DMS114 treated with DMSO at 0.1 percent for 48 hours (cell line): ENCODE measurements around the gene PDZK1IP1.

Experiments used
- DNase-seq: peaks from one replicate; lab custom pipeline; 2025; ENCODE audit not compliant: unreplicated experiment; lab: John Stamatoyannopoulos, UW

PDZK1IP1 gene, protein sequence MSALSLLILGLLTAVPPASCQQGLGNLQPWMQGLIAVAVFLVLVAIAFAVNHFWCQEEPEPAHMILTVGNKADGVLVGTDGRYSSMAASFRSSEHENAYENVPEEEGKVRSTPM

DNA sequence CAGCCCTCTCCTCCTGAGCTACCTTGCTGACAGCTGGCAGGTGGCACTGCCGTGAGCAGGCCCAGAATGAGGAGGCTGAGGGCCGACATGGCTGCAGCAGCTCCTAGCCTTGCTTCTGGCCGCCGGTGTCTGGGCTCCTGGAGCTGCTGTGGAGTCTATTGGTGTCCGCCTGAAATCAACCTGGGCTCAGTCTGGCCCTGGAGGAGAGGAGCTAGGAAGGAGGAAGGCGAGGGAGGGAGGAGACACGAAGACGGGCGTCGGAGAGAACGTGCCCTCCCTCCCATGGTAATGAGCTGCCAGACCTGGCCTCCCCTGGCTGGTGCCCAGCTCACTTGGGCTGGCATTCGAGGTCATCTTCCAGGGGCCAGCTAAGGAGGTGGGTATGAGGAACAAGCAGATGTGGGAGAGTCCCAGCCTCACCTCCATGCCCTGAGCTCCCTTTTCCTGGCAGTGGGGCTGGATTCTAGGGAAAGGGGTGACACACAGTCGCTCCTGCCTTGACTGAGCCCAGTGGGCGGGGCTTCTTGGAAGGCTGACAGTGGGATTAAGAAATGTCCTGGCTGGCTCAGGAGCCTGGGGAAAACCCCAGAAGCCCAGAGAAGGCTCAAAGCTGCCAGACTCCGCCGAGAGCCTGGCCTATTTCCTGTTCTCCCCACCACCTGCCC lies at the start of gene PDZK1IP1:
PDZK1IP1 (minus strand) TSS at position 193 of the 665 bp plus-strand sequence; CDS start at position 89, 104 bp downstream.
- DNase-seq = no peak

DNA sequence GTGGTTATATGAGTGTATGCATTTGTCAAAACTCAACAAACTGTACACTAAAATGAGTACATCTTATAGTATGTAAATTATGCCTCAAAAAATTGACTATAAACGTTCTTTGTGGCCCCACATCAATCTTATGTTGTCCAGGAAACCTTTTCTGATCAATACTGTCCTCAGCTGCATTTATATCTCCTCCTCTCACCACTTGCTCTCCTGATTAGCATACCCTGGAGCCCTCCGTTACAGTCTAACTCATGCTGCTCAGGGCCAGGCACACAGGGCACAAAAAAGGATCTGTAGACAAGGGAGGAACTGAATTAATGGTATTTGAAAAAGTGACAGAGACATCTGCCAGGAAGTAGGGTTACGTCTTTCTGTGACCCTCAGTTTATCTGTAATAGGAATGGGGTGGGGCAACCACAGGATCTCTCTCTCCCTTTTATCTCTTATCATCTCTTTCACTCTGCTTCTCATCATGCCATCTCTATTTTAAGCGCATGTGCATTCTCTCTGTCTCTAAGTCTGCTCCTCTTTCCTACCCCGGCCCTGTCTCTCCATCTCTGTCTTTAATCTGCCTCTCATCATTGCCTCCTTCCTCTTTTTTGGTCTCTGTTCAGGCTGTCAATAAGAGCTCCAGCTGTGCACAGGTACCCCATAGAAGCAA lies 49.2 kb upstream of the PDZK1IP1 start:
- DNase-seq = no peak

DNA sequence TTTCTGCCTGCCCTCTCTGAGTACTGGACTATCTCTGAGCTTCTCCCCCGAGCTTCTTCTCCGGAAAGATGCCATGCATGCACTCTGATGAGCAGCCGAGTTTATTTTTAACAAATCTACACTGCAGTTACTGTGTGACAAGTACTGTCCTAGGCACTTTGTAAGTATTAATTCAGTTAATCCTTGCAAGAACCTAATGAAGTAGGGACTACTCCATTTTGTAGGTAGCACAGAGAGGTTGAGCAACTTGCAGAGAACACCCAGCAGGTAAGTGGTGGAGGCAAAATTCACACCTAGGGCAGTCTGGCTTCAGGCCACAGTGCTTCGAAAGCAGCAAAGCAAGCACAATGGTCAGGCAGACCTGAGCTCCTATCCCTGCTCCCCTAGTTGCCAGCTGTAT lies 46.0 kb upstream of the PDZK1IP1 start:
- DNase-seq = no peak

DNA sequence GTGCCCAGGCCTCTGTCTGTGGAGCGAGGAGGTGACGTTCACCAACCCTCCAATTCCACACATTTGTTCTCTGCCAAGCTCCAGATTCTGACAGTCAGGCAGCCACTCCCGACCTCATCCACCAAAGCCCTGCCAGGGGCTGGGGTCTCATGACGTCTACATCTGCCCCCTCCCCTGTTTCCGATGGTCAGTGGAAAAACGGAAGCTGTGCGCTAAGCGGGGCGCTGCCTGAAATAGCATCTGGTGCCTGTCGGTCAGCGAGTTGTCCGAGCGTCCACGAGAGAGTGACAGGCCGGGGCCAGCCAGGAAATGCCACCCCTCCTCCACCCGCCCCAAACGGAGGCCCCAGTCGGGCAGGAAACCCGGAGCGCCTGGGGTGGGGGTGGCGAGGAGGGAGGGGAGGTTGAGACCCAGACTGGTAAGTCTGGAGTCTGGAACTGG lies 45.4 kb upstream of the PDZK1IP1 start:
- no peak for DNase-seq

DNA sequence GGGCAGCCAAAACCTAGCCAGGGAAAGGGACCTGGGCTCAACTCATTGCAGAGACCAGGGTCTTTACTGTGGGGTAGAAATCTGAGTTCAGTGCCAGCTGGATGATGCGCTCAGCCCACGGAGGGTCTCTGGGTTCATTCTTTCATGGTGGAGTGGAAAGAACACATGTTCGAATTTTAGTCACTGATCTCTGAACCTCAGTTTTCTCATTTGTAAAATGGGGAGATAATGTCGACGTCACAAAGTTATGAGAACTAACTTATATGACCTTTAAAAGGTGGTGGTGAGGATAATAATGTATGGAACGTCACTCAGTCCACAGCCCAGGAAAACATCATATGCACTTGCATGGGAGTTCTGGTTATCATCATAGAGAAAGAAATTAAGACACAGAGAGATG lies 43.4 kb upstream of the PDZK1IP1 start:
- DNase-seq = no peak

DNA sequence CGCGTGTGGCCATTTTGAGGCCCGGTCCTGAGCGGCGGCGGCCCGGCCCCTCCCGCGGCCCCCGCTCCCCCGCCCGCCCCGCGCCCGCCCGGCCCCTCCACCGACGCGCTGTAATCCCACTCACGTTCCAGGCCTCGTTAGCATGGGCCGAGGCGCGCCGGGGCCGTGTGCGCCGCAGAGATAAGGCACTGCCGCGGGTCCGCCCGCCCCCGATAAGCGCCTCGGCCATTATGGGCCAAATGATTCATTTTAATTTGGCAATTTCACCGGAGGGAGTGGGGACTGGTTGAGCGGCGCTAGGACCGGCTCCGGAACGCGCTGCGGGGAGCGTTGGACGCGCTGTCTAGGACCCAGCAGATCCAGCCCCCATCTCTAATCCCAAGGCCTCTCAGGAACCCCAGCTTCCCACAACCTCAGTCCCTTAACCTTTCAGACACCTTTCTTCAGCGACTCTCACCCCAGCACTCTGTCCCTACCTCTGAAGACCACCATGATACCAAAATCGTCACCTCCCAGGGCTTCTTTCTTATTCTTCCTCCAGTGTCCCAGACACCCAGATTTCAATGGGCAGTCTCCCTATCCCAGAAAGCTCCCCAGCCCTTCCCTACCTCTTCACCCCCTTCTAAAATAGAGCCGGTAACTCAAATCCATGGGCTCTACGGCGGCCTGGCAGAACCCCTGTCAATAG lies 42.5 kb upstream of the PDZK1IP1 start, which contains the start of gene TAL1:
TAL1 (minus strand) TSS at position 39 of the 688 bp plus-strand sequence. CDS start 6,337 bp downstream, outside the sequence.
- no peak for DNase-seq

DNA sequence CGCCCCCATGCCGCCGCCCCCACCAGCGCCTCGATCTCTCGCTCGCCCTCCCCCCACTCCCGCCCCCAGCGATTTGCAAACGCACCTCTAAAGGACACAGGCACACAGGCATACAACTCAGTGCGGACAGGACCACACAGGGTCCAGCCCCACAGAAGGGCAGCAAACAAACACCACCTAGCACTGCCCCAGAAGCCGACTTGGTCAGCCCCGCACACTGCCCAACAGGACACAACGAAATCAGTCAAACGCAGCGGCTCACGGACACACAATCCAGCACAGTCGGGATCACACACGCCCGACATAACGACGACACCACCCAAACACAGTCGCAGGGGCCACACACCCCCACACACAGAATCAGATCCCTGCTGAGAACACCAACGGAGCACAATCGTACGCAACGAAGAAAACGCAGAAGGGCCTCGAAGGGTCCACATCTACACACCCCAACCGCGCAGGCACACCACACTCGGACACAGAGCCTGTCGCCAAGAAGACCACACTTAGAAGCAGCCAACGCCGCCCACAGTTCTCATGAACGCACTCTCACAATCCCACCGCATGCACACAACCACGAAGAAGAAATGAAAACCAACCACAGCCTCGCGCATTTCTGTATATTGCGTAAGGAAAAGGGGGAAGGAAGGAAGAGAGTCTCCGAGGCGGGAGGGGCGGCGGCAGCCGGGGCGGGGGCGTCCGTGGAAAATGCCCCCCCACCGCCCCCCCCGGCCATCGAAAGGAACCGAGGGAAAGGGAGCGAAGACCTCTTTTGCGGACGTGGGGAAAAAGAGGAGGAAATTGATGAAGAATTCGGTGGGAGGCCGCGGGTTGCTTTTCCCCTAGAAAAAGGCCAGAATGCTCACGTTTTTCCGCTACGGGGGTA lies 41.7 kb upstream of the PDZK1IP1 start:
- peak; percentile 36 for DNase-seq

DNA sequence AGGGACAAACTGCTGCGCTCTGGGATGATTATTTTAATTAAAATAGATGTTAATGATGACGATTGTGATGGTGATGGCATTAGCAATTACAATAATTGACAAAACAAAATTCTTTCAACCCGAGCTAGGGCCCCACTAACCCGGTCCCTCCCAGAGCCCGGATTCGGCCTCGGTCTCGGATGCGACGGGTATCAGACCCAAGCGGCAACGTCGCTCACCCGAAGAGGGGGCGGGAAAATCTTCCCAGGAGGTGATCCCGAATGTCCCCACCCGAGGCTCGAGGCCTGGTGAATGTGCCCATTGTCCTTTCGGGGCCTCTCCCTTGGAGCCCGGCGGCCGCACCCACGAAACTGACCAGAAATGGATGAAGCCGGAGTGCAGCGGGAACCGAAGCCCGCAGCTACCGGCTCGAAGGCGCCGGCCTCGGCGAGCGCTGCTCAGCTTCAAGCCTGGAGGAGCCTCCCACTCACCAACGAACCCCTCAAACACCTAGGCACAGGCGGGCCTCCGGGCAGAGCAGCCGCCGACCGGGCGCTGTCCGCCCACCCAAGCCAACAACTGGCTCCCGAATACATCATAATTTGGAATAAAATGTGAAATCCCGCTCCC lies 41.0 kb upstream of the PDZK1IP1 start:
- DNase-seq = no peak

DNA sequence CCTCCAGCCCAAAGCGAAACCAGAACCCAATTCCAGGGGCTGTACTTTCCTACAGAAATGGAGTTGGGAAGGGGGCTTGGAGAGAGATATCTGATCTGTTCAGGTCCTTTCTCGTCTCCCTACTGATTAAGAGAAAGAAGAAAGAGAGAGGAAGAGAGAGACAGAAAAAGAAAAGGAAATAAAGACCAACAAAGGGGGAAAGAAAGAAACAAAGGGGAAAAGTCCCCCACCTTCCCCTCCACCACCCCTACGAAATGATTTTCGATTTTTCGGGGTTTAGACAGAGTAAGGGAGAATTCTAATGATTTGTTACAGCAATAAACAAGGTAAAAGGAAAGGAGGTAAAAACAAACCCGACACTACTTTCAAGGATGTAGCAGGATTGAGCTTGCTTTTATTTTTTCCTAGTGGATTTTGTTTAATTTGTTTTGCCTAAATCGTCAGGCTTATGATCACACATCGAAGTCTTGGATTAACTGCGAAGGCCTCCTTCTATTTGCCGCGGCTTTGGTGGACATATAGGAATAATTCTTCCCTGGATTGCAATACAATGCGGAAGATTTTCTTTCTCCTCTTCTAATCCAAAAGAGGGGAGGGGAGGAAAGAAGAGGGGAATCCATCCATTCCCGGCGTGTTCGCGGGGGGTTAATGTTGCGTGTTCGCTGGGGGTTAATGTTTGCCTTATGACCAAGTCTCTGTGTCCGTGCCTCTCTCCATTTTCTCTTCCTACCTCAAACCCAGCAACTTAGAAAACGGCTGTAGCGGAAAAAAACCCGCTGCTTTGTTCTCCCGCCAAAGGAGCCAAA lies 40.3 kb upstream of the PDZK1IP1 start:
- no peak for DNase-seq

DNA sequence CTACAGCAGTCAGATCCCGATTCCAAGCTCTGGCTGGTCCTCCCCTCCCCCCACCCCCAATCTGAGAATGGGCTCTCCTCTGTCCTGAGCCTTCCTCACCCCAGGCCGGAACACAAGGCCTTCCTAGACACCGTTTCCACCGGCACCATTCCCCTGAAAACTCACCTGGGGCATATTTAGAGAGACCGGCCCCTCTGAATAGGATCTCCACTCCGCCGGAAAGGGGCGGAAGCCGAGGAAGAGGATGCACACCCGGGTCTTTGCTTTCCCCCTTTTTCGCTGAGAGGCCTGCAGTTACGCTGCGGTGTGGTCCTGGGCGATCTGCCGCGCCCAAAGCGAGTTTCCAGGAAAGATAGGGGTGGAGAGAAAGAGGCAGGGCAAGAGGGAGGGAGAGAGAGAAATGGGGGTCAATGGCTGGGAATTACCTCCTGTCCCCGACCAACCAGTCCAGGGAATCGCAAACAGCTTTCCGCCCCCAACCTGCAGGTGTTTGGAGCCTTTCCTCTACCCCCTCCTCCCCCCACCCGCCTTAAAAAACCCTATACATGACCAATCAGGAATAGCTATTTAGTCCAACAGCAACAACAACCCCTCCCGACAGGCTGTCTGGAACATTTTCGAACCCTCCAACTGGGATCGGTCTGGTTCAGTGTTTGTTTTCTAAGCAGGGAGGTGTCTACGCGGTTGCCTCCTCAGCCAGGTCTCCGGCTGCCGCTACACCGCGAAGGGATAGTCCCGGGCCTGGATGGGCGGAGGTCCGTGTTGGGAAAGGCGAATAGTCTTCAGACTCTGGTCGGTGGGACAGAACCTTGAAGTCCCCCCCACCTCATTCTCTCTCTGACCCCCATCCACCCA lies 39.4 kb upstream of the PDZK1IP1 start:
- no peak for DNase-seq

DNA sequence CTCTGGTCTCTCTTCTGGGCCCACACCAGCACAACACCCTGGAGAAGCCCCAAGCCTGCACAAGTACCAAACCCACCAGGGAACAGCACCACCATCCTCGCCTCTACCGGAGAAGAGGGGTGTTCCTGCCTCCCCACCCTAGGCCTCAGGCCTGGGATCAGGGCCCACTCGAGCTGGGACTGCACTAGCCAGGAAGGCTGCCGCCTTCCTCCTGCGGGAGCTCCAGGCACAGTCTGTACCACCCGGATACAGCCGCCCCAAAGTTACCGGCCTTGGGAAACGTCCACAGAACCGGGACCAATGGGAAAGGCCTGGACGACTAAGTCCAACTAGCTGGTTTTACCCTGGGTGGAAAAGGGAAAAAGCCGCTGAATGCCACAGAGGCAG lies 38.8 kb upstream of the PDZK1IP1 start:
- no peak for DNase-seq

DNA sequence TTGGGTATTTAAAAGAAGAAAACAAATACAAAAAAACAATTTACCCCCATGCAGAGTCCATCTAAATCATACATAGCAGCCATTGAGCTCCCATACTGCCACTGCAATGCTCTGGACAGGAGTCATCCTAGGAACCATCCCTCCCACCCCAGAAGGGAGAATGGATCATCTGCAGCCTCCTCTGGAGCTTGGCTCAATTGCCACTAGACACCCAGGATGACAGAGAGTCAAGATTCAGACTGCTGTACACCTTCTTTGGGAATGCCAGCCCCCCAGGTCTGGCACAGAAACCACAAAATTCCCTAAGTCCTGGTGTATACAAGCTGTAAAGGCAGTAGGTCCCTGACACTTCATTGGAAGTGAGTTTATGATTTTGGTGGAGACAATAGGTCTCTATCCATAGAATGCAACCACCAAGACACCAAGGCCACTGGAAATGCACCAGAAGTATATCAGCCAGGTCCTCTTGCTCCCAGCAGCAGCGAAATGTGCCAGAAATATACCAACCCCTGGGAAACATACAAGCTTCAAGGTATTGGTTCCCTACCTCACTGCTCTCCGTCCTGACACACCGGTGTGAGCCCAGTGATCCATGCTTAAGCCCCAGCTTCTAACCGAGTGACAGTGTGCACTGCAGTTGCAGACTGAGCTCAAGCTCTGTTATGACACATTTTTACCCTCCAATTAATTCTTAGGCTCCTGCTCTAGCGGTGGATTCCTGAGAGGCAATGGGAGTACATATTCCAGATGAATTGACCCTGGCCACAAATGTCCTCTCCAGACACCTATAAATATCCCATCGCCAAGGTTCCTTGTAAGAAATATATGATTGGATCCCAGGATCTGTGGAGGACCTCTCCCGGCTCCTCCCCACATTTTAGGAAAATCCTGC lies 37.8 kb upstream of the PDZK1IP1 start:
- DNase-seq = no peak

DNA sequence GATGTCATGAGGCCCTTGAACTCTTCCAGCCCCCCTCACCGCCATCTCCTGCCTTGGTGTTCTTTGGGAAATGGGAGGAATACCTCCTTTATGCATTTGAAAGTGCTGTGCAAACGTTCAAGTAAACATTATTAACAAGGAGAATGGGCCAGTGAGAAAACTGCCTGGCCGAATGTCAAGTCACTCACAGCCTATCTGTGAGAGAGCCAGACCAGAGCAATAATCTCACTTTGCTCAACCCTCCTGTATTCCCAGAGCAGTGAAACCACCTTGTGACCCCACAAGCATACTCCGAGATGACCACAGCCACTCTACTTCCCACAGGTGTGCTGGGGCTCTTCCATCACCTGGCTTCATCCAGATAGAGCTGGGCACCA lies 37.0 kb upstream of the PDZK1IP1 start:
- DNase-seq = no peak

DNA sequence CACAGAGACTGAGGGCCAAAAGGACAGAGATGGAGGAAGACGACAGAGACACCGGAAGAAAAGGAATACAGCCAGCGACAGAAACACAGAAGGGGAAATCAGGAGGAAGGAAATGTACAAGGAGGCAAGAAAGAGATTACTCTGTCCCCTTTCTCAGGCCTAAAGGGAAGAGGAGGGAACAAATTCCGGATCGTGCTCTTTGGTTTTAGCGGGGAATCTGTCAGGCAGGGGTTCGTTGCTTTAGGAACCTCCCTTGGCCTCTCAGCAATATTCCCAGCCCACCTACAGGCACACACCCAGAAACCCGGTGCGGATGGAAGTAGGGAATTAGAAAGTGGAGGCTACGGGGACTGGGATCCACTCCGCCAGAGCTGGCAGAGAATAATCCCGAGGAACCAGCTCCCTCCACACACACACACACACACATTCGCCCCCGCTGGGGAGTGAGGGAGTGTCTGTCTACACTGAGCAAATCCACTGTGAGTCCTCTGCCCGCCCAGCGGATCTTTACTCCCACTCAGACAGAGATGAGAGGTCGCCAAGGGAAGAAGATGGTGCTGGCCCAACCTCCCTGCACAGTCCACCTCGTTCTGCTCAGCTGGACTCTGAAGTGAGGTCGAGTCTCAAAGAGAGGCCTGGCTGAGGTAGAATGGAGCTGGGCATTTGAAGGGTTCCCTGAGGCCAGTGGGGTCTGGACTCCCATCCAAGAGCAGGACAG lies 36.4 kb upstream of the PDZK1IP1 start:
- DNase-seq = no peak

DNA sequence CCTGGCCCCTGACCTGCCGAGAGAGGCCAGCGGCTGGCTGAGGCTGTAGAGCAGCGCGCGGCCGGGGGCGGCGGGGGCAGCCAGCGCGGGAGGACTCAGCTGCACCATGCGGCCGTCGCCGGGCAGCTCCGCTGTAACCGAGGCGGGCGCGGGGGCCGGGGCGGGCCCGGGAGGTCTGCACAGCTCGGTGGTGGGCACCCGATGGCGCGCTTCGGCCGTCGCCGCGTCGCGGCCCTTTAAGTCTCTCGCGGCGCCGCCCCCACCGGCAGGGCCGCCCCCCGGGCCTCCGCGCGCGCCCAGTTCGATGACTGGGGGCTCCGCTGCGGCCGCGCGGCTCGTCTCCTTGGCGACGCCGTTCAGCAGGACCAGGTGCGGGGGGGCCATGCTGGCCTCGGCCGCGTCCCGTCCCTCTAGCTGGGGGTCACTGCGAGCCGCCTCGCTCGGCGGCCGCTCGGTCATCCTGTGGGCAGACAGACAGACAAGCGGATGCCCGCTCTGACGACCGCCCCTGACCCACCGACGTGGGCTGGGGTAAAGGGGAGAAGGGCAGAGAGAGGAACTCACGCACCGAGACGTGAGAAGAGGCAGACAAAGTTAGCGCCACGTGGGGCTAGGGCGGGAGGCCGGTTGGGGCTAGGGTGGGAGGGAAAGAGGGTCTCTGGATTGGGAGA lies 35.7 kb upstream of the PDZK1IP1 start:
- no peak for DNase-seq

DNA sequence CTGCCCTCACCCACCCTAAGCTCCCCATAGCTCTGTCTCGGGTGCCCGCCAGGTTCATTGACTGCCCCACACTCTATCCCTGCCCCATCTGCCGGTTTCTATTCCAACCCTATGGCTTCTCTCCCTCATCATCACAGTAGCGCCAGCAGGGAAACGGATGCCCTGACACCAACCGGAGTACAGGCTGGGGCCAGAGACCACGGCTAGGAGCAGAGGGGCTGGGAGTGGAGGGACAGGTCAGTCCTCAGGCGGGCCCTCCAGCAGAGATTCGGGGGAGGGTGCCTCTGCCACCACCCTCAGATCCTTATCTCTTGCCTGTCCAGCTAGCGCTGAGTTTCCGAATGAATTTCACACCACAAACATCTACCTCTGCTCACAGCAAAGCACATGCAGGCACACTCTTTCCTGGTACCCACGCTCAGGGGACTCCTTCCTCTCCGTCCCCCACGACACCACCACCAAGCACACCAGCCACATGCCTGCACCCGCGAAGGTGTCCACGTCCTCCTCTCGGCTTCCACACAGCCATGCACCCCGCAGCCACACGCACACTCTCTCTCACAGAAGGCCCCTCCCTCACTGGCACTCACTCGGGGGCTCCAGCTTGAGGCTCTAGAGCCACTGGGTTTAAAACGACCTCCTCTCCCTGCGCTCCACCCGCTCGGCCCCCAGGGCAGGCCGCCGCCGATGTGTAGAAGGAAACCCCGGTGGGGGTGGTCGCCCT lies 35.0 kb upstream of the PDZK1IP1 start:
- no peak for DNase-seq
